Measurements from ENCODE around the gene FAM168B.

The FAM168B gene

DNA sequence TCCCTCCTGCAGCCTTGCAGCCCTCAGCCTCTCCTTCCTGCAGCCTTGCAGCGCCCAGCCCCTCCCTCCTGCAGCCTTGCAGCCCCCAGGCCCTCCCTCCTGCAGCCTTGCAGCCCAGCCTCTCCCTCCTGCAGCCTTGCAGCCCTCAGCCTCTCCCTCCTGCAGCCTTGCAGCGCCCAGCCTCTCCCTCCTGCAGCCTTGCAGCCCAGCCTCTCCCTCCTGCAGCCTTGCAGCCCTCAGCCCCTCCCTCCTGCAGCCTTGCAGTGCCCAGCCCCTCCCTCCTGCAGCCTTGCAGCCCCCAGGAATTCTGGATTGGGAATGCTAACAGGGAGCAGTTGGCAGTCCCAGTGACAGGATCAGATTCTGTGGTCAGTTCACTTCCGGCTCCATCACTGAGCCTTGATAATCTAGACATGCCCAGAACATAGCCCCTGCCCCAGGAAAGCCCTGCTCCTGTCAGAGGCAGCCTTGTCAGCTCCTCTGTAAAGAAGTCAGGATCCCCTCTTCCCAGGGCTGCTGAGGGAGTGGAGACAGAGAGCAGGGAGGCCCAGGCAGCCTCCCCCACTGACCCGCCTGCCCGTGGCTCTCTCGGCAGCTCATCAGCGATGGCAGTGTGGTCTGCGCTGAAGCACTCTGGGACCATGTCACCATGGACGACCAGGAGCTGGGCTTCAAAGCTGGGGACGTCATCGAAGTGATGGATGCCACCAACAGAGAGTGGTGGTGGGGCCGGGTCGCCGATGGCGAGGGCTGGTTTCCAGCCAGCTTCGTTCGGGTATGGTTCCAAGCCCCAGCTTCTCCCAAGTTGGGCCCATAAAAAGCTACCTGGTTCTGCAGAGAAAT, 54.8 kb downstream of the FAM168B start:
- no peak for DNase-seq

- DNase-seq: no peak
These were observed 55.6 kb downstream of the FAM168B start for GRCh38 chr2:131037398-131038257.

DNA sequence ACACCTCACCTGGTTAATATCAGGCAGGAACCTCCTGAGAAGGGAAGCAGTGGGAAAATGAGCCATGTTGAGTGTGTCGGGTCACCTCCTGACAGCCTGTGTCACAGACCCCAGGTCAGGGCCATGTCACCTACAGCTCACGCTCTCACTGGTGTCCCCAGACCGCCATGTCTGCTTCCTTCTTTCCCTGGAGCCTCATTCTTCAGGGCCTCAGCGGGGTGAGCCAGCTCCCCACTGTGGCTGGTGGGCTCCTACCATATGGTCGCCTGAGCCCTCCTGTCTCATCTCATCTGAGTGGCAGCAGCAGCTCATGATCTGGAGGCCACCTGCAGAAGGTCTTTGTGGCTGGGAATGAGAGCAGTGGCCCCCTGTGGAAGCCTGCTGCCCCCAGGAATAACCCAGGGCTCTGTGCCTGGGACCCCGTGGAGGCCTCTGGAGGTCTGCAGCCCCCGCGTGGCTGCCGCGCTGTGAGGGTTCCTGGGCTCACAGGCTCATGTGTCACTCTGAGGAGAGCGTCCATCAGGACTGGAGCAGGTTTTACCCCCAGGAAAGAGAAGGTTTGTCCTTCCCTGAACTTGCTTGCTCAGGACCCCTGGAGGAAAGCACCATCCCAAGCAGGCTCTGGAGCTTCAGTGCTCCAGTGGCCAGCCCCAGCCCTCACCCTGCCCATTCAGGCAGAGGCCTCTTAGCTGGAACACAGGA, 56.4 kb downstream of the FAM168B start:
- no peak for DNase-seq

DNA sequence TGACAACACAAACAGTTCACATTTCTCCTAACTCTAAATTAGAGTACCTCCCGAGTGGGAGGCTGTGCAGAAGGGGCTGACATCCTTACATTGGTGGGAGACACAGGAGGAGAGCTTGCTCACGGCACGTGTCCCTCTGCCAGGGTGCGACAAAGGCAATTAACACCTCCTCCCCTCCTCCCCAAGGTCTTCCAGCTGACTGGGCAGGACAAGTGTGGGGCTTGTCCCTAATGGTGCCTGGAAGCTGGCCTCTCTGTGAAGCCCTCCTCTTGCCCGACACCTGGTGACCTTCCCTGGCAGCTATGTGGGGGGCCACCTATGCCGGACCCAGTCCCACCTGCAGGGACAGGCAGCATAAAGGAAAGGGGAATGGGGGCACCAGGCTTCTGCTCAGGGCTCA, 57.0 kb downstream of the FAM168B start:
- no peak for DNase-seq

DNA sequence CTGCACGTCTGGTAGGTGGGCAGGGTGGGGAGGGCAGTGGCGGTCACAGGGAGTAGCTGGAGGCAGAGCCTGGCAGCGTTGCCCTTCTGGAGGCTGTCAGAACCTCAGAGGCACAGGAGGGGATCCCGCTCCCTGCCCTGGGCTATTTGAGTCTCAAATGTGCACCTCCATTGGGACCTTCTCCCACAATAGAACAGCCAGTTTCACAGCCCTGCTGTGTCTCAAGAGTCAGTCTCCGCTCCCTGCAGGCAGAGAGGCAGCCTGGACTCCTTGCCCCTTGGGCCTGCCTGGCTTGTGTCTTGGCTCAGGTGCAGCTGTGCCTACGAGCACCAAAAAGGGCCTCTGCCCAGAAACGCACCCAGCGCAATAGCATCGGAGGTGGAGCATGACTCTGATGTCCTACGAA, 57.4 kb downstream of the FAM168B start:
- no peak for DNase-seq

DNA sequence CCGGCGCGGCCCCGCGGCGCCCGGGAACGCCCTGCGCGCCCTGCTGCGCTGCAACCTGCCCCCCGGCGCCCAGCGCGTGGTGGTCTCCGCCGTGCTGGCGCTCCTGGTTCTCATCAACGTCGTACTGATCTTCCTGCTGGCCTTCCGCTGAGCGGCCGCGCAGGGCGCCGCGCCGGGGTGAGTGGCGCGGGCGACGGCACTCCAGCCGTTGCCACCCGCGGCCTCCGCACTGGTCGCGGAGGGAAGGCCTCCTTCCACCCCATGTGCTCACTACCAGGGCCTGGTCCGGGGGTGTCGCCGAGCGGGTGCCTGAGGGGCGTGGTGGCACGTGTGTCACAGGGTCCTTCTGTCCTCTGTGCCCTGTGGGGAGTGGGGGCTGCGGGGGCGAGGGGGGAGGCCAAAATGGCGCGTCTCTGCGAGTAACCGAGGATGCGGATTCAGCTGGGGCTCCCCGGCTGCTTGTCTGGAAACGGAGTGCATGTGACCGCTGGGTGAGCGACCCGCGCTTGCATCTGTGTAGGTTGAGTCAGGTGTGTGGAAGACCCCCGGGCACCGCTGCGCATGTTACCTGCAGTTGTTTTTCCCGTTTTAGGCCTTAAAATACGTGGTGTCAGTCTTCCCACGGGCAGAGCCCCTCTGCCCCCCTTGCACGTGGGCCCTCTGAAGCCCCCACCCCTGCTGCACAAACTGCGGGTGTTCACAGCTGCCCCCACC, 58.0 kb downstream of the FAM168B start:
- no peak for DNase-seq

- no peak for DNase-seq
These were observed 58.9 kb downstream of the FAM168B start for GRCh38 chr2:131034122-131035051.

DNA sequence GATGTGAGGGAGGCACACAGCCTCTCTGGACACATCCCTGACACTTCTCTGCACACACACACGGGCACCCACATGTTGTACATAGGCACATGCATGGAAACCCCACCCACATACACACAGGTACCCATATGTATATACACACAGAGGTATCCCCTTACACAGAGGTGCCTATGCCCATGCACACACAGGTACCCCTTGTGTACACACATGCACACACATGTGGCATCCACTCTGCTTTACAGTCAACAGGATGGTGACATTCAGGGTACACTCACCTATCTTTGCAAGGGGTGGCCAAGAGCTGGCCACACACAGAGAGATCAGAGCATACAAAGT, 59.5 kb downstream of the FAM168B start:
- DNase-seq: no peak

GRCh38 chr2:131032393-131032836, 60.8 kb downstream of the FAM168B start:
- no peak for DNase-seq

DNA sequence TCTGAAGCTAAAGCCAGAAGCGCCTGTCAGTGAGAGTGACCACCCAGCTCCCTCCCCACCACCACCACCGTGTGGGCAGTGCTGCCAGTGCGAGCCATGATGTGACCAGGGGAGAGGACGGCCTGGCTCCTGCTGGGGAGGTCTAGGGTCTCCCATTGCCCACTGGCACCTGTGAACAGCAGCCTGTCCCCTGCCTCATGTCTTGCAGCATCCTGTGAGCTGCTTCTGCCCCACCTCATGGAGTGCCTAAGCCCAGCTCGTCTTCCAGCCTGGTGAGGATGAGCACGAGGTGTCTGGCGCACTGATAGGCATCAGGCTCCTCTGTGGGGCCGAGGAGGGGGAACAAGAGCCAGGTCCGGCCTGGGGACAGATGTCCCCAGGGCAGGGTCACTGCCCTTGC, 61.4 kb downstream of the FAM168B start:
- no peak for DNase-seq

- no peak for DNase-seq
These were observed 61.8 kb downstream of the FAM168B start for GRCh38 chr2:131031431-131031841.

DNA sequence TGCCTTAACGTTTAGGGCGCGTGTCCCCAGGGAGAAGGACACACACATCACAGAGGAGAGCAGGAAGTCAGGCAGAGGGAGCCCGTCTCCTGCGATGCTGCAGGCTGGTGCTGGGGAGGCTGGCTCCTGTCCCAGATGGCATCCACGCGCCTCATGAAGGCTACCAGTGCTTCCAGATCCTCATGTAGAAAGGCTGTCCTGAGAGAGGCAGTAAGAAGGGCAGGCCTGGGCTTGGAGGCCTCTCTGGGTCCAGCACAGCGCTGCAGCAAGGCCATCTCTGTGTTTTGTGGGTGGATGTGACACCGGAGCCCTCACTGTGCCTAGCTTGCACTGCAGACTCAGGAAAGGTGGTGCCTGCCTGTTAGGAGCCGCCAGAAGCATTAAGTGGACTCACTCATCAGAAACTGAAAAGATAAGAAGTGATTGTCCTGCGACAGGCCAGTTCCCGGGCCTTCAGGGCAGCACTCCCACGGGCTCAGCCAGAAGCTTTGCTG, 62.7 kb downstream of the FAM168B start:
- DNase-seq: no peak

DNA sequence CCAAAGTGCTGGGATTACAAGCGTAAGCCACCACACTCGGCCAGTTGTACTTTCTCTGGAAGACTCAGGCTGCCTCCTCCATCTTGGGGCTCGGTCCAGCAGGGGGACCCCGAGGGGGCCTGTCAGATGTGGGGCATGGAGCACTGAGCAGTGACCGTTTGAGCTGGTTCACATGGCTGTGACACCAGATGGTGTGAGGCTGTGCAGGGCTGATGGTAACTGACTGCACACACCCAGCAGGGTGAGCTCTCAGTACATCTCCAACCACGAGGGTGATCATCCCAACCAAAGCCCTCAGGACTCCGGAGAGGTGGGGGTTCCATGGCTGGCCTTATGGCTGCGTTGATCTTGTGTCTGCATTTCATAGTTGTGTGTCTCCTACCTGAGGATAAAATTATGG, 63.4 kb downstream of the FAM168B start:
- no peak for DNase-seq

DNA sequence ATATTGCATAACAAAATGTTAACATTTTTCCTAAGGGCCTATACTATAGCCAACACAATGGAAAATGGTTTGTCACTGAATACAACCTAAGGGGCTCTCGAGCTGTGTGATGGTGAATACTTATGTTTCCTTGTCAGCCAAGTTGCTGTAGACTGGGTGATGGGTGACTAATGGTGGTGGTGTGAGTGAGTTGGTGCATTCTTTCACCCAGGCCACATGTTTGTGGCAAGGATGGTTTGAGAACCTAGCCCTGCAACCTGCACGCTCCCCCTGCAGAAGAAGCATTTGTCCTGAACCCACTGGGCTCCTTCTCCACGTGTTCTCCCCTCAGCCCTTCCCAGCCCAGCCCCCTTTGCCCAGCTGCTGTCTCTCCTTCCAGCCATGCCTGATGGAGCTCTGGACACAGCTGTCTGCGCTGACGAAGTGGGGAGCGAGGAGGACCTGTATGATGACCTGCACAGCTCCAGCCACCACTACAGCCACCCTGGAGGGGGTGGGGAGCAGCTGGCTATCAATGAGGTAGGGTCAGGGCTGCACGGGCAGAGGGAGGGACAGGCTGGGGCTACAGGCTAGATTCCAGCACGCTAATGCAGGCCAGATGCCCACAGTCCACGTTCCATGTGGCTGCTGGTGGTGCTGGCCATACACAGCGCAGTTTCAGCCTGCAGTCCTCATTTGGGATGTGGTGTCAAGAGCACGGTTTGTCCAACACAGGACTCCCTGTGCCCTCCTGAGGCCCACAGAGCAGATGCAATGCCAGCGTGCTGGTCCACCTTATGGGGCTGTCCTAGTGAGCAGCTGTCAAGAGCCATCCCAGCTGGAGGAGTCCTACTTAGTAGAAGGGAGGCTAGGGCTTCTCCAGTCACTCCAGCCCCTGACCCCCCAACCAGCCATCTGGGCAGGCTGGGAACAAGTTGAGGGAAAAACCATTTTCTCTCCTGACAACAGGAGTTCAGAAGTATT, 65.4 kb downstream of the FAM168B start:
- no peak for DNase-seq

- no peak for DNase-seq
These were observed 66.3 kb downstream of the FAM168B start for GRCh38 chr2:131026919-131027318.

- no peak for DNase-seq
These were observed 69.5 kb downstream of the FAM168B start for GRCh38 chr2:131023758-131024157.

DNA sequence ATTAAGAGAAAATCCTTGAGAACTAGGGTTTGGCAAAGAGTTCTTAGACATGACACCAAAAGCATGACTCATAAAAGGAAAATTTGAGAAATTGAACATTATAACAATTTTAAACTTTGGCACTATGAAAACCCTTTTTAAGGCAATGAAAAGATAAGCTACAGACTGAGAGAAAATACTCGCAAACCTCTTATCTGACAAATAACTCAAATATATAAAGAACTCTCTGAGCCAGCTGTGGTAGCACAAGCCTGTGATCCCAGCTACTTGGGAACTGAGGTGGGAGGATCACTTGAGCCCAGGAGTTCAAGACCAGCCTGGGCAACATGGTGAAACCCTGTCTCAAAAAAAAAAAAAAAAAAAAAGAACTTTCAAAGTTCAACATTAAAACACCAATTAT, 70.5 kb downstream of the FAM168B start:
- DNase-seq: no peak

DNA sequence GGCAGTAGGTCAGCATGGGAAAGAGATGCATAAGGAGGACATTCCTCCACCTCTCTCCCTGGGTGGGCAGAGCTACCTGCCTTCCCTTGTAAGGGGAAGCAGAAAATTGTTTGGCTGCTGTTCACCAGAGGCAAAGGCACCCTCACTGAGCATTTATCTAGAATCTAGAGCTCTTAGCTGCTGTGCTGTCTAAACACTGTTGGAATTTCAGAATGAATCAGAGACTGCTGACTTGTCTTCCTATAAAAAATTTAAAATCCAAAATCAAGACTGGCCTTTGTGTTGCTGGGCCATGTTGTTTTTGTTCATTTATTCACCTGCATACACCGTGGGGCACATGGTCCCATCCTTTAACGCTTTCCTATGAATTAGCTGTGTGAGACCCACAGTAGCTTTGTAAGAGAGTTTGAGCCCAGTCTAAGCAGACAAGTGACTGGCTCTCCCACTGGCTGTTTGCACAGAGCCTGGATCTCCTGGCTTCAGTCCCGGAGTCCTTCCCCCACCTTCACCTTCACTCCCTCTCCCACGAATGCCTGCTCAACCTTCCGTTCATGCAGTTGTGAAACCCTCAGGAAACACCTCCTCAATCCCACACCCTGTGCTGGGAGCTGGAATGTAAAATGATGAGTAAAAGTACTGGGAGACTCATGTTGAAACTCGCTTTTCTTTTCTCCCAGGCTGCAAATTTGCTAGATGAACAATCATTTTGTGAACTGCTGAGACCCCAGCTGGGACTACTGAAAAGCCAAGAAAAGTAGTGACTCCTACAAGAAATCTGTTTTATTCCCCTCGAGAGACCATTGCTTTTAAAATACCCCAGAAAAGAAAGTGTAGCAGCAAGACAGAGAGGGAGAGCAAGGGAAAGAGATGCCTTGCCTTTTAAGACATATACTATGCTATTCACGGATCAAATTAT, 76.2 kb downstream of the FAM168B start:
- DNase-seq: no peak

GRCh38 chr2:131015764-131016163, 77.5 kb downstream of the FAM168B start:
- no peak for DNase-seq

Measured in activated CD4-positive, alpha-beta T cell treated with anti-CD3 and anti-CD28 coated beads, Interleukin-10, Interleukin-2, amounts not matched to agents 100 ng/mL and 50 ng/mL, durations not matched to agents 16 hours and 8 hours (primary cell).